Kidney tubule cell (primary cell): ENCODE measurements around the gene NPC1.

Experiments used
- DNase-seq: peaks from one replicate; pipeline ENCODE4 v3.0.0-alpha.2; 2018; ENCODE audit warnings: low spot score

Gene NPC1

GRCh38 chr18:23487738-23488570 lies 98.4 kb downstream of the NPC1 start:
- DNase-seq, result peak; percentile 9

- DNase-seq, result no peak
These were observed 100.9 kb downstream of the NPC1 start for GRCh38 chr18:23485386-23485785.

- no peak for DNase-seq
These were observed 101.6 kb downstream of the NPC1 start for GRCh38 chr18:23484561-23485182.
